Stomach (tissue), 9 donors: ENCODE results near the gene GBX1. TPM values are rescaled to one million over a fixed set of nuclear protein-coding genes. Genes with fewer than 3 reads are reported as not detected.

Experiments used
- DNase-seq, 2 donors: peaks; one replicate each; pipeline versions ENCODE4 v3.0.0 to v3.0.0-alpha.2; 2013 to 2019
- H3K27ac ChIP-seq, 5 donors: fragments of 200-600 bp in 4 of 5; sonication (generic) in 4 of 5; one replicate each; pipeline ENCODE4 v1.5.1; 2013 to 2019; ENCODE audit warnings: mild to moderate bottlenecking in 1 of 5, moderate library complexity in 1 of 5
- H3K27me3 ChIP-seq, 3 donors: fragments of 200-600 bp; sonication (generic); one replicate each; pipeline ENCODE4 v1.5.1; 2017 to 2019; ENCODE audit warnings: mixed run types in 1 of 3
- H3K36me3 ChIP-seq, 4 donors: fragments of 200-600 bp; sonication (generic); 1 replicate in 3 of 4; 2 replicates in 1 of 4; pipeline ENCODE4 v1.5.1; 2016 to 2019
- H3K4me1 ChIP-seq, 4 donors: fragments of 200-600 bp; sonication (generic); one replicate each; pipeline ENCODE4 v1.5.1; 2016 to 2019
- H3K4me3 ChIP-seq, 4 donors: fragments of 200-600 bp; sonication (generic) in 3 of 4; one replicate each; pipeline ENCODE4 v1.5.1; 2016 to 2019; ENCODE audit warnings: mild to moderate bottlenecking in 1 of 4
- H3K9me3 ChIP-seq, 4 donors: fragments of 200-600 bp; sonication (generic); one replicate each; pipeline ENCODE4 v1.5.1; 2016 to 2019
- CTCF ChIP-seq, 7 experiments: fragments of 450-650 bp in 4 of 7; fragments of 200-600 bp in 3 of 7; sonication (generic) in 3 of 7; IDR thresholded peaks; one replicate each; pipeline ENCODE4 v1.5.1; 2016 to 2019; ENCODE audit warnings: antibody characterized with exemption in 7 of 7, control low read depth in 2 of 7, mild to moderate bottlenecking in 1 of 7
- EP300 ChIP-seq: sonication (generic); formaldehyde crosslinking; IDR thresholded peaks from one replicate; pipeline ENCODE4 v1.6.1; 2017; ENCODE audit warnings: antibody characterized with exemption
- POLR2A ChIP-seq, 4 donors: fragments of 450-650 bp; IDR thresholded peaks; one replicate each; pipeline ENCODE4 v1.6.1; 2016; ENCODE audit warnings: antibody characterized with exemption in 4 of 4, control low read depth in 2 of 4, mild to moderate bottlenecking in 1 of 4, moderate library complexity in 1 of 4
- POLR2AphosphoS5 ChIP-seq, 3 donors: sonication (generic); formaldehyde crosslinking; IDR thresholded peaks; one replicate each; pipeline ENCODE4 v1.6.1; 2016; ENCODE audit warnings: antibody characterized with exemption in 3 of 3
- WGBS, 5 donors: extraction: QIAGEN DNeasy Blood & Tissue Kit in 3 of 5; methylation state at CpG; one replicate each; pipeline versions ENCODE4 v1.1.5 to v1.1.7; 2013 to 2018; 5-methylcytosine and 5-hydroxymethylcytosine counted together
- intact Hi-C: fragments of 100-400 bp; cut with DNase I; formaldehyde crosslinking; loops from one replicate; pipeline ENCODE4 v1.15.1; 2023; ENCODE audit warnings: low total_unique reads
- polyA plus RNA-seq, 3 donors: library from polyadenylated mRNA; stranded (reverse); fragments of 200-250 nt; gene quantifications; one replicate each; pipeline ENCODE4 v1.2.3, GENCODE V29; 2013
- total RNA-seq, 5 donors: library from RNA; depleted of rRNA; stranded (reverse); fragments of >200 nt; gene quantifications; one replicate each; pipeline versions ENCODE4 v1.1.0 to v1.2.3, GENCODE V29; 2014 to 2016
- donor health status: healthy with polysubstance abuse.
- donor health status: Bipolar disorder and iron deficiency.
- donor health status: healthy.

The GBX1 gene
- total and polyA plus RNA-seq, 8 donors, result not detected

GRCh38 chr7:151100921-151101320 is 66.6 kb downstream of the GBX1 start:
- Histone ChIP-seq H3K9me3 (no peaks in the 10 kb centered on the region), H3K27me3 (no peaks in the 10 kb centered on the region), H3K27ac (no peak overlapping the region), H3K36me3 (peaks cover 0 to 12% (median 10%) of the 10 kb centered on the region in 4 donors), H3K4me3 (no peak overlapping the region), H3K4me1 (peaks cover 0 to 53% (median 22%) of the 10 kb centered on the region in 4 donors)
- WGBS, 5 donors, result 91 to 98% (median 92%) methylated on average over 7 to 10 of the region's 10 CpGs
- DNase-seq, result no peak
- intact Hi-C loops, result no loop called here
- TF ChIP-seq POLR2AphosphoS5 (IDR thresholded peaks at IDR 0.05) (no peak), POLR2A (IDR thresholded peaks at IDR 0.05) (no peak), CTCF (IDR thresholded peaks at IDR 0.05) (no peak), EP300 (no peak)

- Histone ChIP-seq H3K4me3 (no peak overlapping the region), H3K9me3 (no peaks in the 10 kb centered on the region), H3K27ac (no peak overlapping the region), H3K4me1 (peaks cover 0 to 59% (median 18%) of the 10 kb centered on the region in 4 donors), H3K36me3 (peaks cover 0 to 9% (median 6%) of the 10 kb centered on the region in 4 donors), H3K27me3 (no peaks in the 10 kb centered on the region)
- peak in 1 of 2 donors; percentile 23 for DNase-seq
- WGBS, 5 donors, result 66 to 80% (median 74%) methylated on average over 13 to 20 of the region's 20 CpGs
- intact Hi-C loops, result no loop called here
- TF ChIP-seq POLR2AphosphoS5 (IDR thresholded peaks at IDR 0.05) (no peak), POLR2A (IDR thresholded peaks at IDR 0.05) (no peak), CTCF (IDR thresholded peaks at IDR 0.05) (no peak), EP300 (no peak)
Measured at GRCh38 chr7:151099486-151100211, 67.8 kb downstream of the GBX1 start.

Other genes with a start within 250 kb of the GBX1 start
- gene KCNH2, start 189.4 kb downstream of the GBX1 start, total RNA-seq, result 10 to 100 TPM in 2 of 5 donors, 1 to 10 TPM in 3; 4.5 to 77.7 (median 8.8) TPM
- 10 to 100 TPM in 1 of 3 donors, 1 to 10 TPM in 2; 4.0 to 13.4 (median 4.2) TPM for gene KCNH2, start 189.4 kb downstream of the GBX1 start, polyA plus RNA-seq
- 10 to 100 TPM in 3 of 5 donors, 1 to 10 TPM in 2; 6.2 to 45.1 (median 27.7) TPM for gene NOS3, start 176.7 kb downstream of the GBX1 start, total RNA-seq
- 1 to 10 TPM; 2.5 to 5.3 (median 4.4) TPM for gene NOS3, start 176.7 kb downstream of the GBX1 start, polyA plus RNA-seq
- gene ATG9B, start 143.2 kb downstream of the GBX1 start, total RNA-seq, result 10 to 100 TPM in 1 of 5 donors, under 1 TPM in 1, not detected in 3; 0.55 to 33.0 TPM
- gene ATG9B, start 143.2 kb downstream of the GBX1 start, polyA plus RNA-seq, result 10 to 100 TPM in 1 of 3 donors, under 1 TPM in 1, not detected in 1; 0.31 to 17.1 TPM
- gene ABCB8, start 139.2 kb downstream of the GBX1 start, total RNA-seq, result 10 to 100 TPM; 14.1 to 57.2 (median 33.9) TPM
- gene ABCB8, start 139.2 kb downstream of the GBX1 start, polyA plus RNA-seq, result 10 to 100 TPM in 1 of 3 donors, 1 to 10 TPM in 2; 9.5 to 19.1 (median 10.0) TPM
- 10 to 100 TPM in 2 of 5 donors, under 1 TPM in 3; 0.29 to 25.9 (median 0.43) TPM for gene ASIC3, start 119.2 kb downstream of the GBX1 start, total RNA-seq
- gene ASIC3, start 119.2 kb downstream of the GBX1 start, polyA plus RNA-seq, result 1 to 10 TPM; 2.7 to 4.7 (median 3.7) TPM
- 10 to 100 TPM in 2 of 5 donors, 1 to 10 TPM in 1, under 1 TPM in 1, not detected in 1; 0.87 to 46.1 (median 11.0) TPM for gene CDK5, start 109.8 kb downstream of the GBX1 start, total RNA-seq
- gene CDK5, start 109.8 kb downstream of the GBX1 start, polyA plus RNA-seq, result 10 to 100 TPM in 2 of 3 donors, 1 to 10 TPM in 1; 8.3 to 13.3 (median 11.8) TPM
- 100 to 1,000 TPM in 4 of 5 donors, 10 to 100 TPM in 1; 65.9 to 296 (median 128) TPM for gene SLC4A2, start 108.1 kb downstream of the GBX1 start, total RNA-seq
- 100 to 1,000 TPM; 121 to 157 (median 124) TPM for gene SLC4A2, start 108.1 kb downstream of the GBX1 start, polyA plus RNA-seq
- gene FASTK, start 86.9 kb downstream of the GBX1 start, total RNA-seq, result 100 to 1,000 TPM in 3 of 5 donors, 10 to 100 TPM in 2; 40.0 to 415 (median 116) TPM
- 100 to 1,000 TPM in 2 of 3 donors, 10 to 100 TPM in 1; 70.3 to 149 (median 129) TPM for gene FASTK, start 86.9 kb downstream of the GBX1 start, polyA plus RNA-seq
- 10 to 100 TPM; 12.7 to 78.2 (median 42.9) TPM for gene TMUB1, start 84.2 kb downstream of the GBX1 start, total RNA-seq
- 10 to 100 TPM; 69.6 to 86.8 (median 72.4) TPM for gene TMUB1, start 84.2 kb downstream of the GBX1 start, polyA plus RNA-seq
- gene AGAP3, start 81.2 kb downstream of the GBX1 start, total RNA-seq, result 100 to 1,000 TPM in 2 of 5 donors, 10 to 100 TPM in 3; 32.5 to 342 (median 83.9) TPM
- gene AGAP3, start 81.2 kb downstream of the GBX1 start, polyA plus RNA-seq, result 10 to 100 TPM; 36.0 to 60.8 (median 45.8) TPM
- not detected for gene ASB10, start 19.6 kb upstream of the GBX1 start, total RNA-seq
- under 1 TPM in 1 of 3 donors, not detected in 2; 0.05 TPM for gene ASB10, start 19.6 kb upstream of the GBX1 start, polyA plus RNA-seq
- not detected for gene H2BK1, start 42.8 kb upstream of the GBX1 start, total RNA-seq
- gene H2BK1, start 42.8 kb upstream of the GBX1 start, polyA plus RNA-seq, result not detected
- 10 to 100 TPM in 3 of 5 donors, 1 to 10 TPM in 2; 5.2 to 28.0 (median 13.4) TPM for gene ABCF2, start 59.5 kb upstream of the GBX1 start, total RNA-seq
- 10 to 100 TPM; 14.3 to 16.3 (median 16.1) TPM for gene ABCF2, start 59.5 kb upstream of the GBX1 start, polyA plus RNA-seq
- 100 to 1,000 TPM in 1 of 5 donors, 10 to 100 TPM in 4; 12.8 to 100 (median 66.9) TPM for gene CHPF2, start 64.8 kb upstream of the GBX1 start, total RNA-seq
- gene CHPF2, start 64.8 kb upstream of the GBX1 start, polyA plus RNA-seq, result 10 to 100 TPM in 2 of 3 donors, 1 to 10 TPM in 1; 5.8 to 15.5 (median 13.8) TPM
- gene SMARCD3, start 81.0 kb upstream of the GBX1 start, total RNA-seq, result 100 to 1,000 TPM in 1 of 5 donors, 10 to 100 TPM in 4; 11.6 to 105 (median 22.5) TPM
- 10 to 100 TPM; 27.4 to 43.5 (median 38.6) TPM for gene SMARCD3, start 81.0 kb upstream of the GBX1 start, polyA plus RNA-seq
- 100 to 1,000 TPM in 1 of 5 donors, 10 to 100 TPM in 4; 16.3 to 121 (median 40.0) TPM for gene NUB1, start 174.1 kb upstream of the GBX1 start, total RNA-seq
- 10 to 100 TPM; 22.2 to 31.6 (median 26.5) TPM for gene NUB1, start 174.1 kb upstream of the GBX1 start, polyA plus RNA-seq
- 10 to 100 TPM in 1 of 5 donors, 1 to 10 TPM in 4; 1.2 to 15.8 (median 6.2) TPM for gene WDR86, start 242.3 kb upstream of the GBX1 start, total RNA-seq
- gene WDR86, start 242.3 kb upstream of the GBX1 start, polyA plus RNA-seq, result 1 to 10 TPM; 2.2 to 7.5 (median 4.1) TPM